Measurements from ENCODE around the gene ATP8B3. TPM values are rescaled to one million over a fixed set of nuclear protein-coding genes. Genes with fewer than 3 reads are reported as not detected.
A peak's percentile ranks its signal among the peaks of the same experiment; 100 is the strongest.

ATP8B3 gene
- total RNA-seq, 4 donors from 2014 or later = 0.88 to 2.4 (median 1.9) TPM

DNA sequence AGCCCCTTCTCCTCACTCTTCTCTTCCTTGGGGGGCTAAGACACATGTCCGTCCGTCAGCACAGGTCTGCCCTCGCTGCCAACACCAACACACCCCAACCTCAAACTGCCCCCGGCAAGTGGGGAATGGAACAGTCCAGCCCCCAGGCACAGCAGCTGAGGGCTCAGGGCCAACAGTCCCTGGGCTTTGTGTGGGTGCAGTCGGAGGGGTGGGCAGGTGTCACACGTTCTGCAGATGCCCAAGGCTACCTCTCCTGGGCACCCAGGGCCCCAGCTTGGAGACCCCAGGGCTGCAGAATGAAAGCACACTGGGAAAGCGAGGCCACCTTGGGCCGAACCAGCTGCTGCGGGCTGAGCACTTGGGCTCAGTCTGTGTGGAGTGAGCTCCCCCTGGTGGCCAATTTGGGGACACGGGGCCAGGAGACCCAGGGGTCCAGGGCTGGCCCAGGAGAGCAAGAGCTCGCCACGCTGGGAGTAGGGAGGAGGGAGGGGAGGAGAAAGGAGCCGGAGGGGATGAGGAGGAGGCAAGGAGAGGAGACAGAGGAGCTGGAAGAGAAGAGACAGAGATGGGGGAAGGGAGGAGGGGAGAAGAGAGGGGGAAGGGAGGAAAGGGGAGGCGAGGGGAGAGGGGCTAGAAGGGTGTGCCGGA is 14.0 kb upstream of the ATP8B3 start:
- ATAC-seq (ENCODE audit: low FRiP score) (peak; percentile 70), DNase-seq (ENCODE audit: low spot score) (peak; percentile 83)

DNA sequence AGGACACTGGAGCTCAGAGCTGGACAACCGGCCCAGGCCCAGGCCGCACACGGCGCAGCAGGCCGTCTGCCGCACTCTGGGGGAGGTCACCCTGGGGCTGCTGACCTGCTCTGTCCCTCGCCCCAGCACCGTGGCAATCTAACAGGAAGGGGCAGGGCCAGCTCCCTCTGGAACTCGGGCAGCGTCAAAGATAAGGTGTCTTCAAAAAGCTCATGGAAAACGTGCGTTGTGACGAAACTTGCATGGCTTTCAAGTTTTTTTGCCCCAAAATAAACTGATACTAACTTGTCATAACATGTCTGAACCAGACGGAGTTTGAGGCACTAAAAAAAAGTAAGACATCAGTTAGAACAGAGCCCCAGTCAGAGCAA is 12.2 kb upstream of the ATP8B3 start:
- DNase-seq (ENCODE audit: low spot score) (no peak), ATAC-seq (ENCODE audit: low FRiP score) (no peak)
- TF ChIP-seq CTCF (IDR thresholded peaks at IDR 0.05) = no peak

More for the DNA sequence above, 14.0 kb upstream of the ATP8B3 start:
- TF ChIP-seq CTCF (IDR thresholded peaks at IDR 0.05) = peak in 2 of 3 donors; percentile 8 to 69

DNA sequence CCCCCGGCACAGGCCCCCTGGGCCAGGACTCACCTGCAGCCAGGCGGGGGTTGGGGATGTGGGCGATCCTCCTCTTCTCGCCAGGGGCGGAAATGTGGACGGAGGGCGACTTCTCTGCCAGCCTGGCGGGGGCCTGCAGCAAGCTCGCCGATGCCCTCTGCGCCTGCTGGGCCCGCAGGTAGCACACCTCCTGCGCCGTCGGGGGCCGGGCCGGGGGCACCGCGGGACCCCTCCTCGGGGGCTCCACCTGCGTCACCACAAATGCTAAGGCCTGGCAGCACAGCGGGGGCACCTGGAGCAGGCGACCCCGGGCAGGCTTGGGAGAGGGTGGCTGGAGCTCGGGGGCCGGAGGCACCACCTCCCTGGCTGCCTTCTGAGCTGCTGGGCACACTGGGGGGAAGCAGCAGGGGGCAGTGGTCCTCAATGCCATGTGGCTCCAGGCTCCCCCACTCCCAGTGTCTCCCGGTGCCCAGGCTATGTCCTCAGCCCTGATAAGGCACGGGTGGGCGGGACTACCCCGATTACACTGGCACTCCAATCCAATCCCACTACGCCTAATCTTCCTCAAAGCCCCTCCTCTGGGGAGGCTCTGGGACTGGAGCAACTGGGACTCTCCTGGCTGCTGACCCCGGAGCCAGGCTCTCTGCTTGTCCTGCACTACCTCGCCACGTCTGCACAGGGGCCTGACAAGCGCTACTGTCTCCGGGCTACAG is 11.6 kb upstream of the ATP8B3 start:
- no peak for DNase-seq (ENCODE audit: low spot score)
- no peak for ATAC-seq (ENCODE audit: low FRiP score)
- no peak for TF ChIP-seq CTCF (IDR thresholded peaks at IDR 0.05)

DNA sequence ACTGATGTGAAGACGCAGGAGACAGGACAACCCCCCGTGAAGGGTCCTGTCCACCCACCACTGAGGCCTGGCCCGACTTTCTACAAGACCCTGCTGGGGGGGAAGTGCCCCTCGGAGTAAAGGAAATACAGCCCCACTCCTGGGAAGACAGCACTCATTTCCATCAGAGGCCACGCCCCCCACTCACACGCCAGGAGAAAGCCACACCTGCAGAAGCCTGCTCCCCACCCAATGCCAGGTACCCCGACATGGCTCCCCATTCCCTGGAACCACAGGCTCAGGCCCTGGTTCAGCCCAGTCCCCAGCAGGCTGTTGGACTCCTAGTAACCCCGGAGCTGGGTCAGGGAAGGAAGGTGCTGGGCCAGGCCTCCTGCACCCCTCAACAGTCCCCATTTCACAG is 10.9 kb upstream of the ATP8B3 start:
- no peak for ATAC-seq (ENCODE audit: low FRiP score)
- no peak for TF ChIP-seq CTCF (IDR thresholded peaks at IDR 0.05)

GRCh38 chr19:1822210-1822609 is 10.1 kb upstream of the ATP8B3 start:
- no peak for TF ChIP-seq CTCF (IDR thresholded peaks at IDR 0.05)
- ATAC-seq (ENCODE audit: low FRiP score) (no peak), DNase-seq (ENCODE audit: low spot score) (no peak)

More for the DNA sequence above, 10.9 kb upstream of the ATP8B3 start:
- DNase-seq (ENCODE audit: low spot score) = no peak

DNA sequence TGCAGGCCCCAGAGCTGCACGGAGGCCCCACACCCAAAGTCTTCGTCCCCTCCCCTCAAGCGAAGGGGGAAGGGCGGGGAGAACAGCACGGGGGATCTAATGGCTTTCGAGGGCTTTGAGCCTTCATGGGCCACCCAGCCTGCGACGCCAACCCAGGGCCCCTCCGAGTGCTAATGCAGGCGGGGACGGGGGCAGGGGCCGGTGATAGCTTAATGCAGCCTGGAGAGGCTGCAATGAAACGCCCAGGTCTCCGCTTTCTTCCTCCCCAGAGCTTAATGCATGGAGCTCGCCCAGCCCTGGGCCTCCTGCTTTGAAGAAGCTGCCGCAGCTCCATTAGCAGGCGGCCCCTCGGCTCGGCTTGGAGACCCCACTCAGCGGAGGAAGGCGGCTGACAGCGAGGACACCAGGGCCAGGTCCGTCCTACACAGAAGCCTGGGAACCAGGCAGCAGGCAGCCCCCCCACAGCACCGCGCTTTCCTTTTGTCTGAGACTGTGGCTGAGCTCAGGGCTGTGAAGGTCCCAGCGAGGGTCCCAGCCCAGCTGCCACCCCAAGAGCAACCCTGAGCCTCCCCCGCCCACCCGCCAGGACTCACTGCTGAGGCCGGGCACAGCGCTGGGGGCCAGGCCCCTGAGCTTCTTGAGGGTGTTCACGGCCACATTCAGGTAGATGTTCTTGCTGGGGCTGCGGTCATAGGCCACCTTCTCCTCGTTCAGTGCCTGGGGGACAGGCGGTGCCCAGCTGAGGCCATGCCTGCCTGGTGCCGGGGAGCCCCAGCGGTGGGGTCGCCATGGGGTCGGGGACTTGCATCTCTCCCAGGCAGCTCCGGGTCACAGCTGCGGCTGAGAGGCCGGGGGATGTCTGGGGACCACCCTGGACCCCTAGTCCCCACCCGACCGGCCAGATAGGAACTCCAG is 7.5 kb upstream of the ATP8B3 start:
- TF ChIP-seq CTCF (IDR thresholded peaks at IDR 0.05) = no peak
- no peak for DNase-seq (ENCODE audit: low spot score)
- no peak for ATAC-seq (ENCODE audit: low FRiP score)
